ENCODE data around the gene GATA3.

Gene GATA3

DNA sequence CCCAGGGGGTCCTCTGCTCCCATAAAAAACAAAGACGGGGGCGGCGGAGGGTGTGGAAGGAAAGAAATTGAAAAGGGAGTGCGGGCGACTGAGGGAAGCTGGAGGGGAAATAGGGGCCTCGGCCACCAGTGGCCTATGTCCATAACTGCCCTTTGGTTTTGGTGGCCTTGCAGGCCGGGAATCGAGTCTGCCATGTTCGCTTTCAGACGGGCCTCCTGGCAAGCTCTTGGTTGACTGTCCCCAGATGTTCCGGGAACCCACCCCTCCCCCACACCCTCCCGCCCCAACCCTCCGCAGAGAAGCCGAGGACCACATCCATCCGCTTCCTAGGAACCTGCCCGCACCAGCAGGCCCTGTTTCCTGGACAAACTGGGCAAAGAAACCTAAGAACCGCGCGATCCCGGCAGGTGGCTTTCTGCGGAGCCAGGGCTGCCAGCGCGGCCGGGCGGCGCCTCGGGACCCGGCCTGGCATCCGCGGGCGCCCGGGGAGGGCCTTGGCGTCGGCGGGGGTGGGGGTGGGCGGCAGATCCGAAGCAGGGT lies 20.0 kb upstream of the GATA3 start:
- DNase-seq (ENCODE audit: extremely low read depth, low read depth): no peak
- no peak overlapping the region for H3K4me3 ChIP-seq (replicated peaks; ENCODE audit: low read depth, low read length)
- TF ChIP-seq, protein P1, sequence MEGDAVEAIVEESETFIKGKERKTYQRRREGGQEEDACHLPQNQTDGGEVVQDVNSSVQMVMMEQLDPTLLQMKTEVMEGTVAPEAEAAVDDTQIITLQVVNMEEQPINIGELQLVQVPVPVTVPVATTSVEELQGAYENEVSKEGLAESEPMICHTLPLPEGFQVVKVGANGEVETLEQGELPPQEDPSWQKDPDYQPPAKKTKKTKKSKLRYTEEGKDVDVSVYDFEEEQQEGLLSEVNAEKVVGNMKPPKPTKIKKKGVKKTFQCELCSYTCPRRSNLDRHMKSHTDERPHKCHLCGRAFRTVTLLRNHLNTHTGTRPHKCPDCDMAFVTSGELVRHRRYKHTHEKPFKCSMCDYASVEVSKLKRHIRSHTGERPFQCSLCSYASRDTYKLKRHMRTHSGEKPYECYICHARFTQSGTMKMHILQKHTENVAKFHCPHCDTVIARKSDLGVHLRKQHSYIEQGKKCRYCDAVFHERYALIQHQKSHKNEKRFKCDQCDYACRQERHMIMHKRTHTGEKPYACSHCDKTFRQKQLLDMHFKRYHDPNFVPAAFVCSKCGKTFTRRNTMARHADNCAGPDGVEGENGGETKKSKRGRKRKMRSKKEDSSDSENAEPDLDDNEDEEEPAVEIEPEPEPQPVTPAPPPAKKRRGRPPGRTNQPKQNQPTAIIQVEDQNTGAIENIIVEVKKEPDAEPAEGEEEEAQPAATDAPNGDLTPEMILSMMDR (IDR thresholded peaks at IDR 0.05; ENCODE audit: low read depth, low read length, missing control alignments): no peak

DNA sequence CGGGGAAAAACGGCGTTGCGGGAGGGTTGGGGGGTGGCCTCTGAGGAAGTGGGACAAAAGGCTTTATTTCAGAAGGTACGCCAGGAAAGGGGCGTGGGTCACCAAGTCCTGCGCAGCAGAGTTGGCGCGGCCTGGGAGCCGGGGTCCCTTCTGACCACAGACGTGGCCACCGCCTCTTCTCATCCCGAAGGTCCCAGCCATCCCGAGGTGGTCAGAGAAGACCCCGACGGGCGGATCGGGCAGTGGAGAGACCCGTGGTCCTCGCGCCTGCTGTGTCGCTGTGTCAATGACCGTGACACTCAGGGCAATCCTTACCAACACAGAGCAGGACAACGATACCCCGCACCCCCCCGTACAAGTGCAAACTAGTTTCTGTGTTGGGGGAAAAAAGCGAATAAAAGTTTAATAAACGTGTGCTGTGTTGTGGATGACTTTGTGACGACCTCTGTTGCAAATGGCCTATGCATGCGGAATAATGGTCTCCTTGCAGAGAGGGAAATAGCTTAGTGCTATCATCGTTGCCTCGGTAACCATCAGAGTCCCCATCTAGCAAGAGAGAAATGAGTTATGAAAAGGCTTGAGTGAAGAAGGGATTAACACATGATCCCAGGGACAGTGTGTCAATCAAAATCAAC lies 19.4 kb upstream of the GATA3 start:
- TF ChIP-seq, protein P1 (IDR thresholded peaks at IDR 0.05; ENCODE audit: low read depth, low read length, missing control alignments): no peak
- no peak overlapping the region for H3K4me3 ChIP-seq (replicated peaks; ENCODE audit: low read depth, low read length)
- DNase-seq (ENCODE audit: extremely low read depth, low read depth): no peak

DNA sequence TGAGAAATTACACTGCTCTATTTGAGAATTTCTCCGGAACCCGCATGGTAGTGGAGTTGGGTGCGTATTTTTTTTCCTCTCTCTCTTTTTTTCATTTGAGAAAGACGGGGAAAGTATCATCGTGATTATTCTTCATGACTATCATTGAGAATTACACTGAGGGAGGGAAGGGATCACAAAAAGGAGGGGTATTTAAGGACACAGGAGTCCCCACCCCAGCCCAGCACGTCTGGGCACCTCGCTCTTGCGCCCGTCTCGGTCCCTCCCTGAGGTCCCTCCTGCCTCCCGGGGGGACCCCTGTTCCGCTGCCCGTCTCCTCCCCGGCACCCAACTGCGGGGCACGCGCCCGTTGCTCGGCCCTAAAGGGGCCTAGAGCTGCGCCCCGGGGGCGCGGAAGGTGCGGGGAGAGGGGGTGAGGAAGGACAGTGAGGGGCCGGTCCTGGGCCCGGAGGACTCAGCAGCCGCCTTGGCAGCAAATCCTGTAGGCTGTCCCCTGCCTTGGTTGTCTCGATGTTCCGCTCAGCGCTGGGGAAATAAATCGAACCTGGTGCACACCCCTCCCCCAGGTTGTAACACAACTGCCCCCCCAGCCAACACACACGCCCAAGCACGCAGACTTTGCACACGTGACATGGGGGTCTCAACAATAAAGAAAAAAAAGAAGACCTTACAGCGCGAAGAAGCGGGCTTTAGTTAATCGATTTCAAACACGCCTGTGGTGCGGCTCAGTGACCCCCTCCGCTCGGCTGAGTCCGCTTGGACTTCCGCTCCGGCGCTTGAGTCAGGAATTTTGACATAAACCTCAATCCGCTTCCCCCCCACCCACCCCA lies 18.6 kb upstream of the GATA3 start:
- TF ChIP-seq, protein P1 (IDR thresholded peaks at IDR 0.05; ENCODE audit: low read depth, low read length, missing control alignments): no peak
- no peak overlapping the region for H3K4me3 ChIP-seq (replicated peaks; ENCODE audit: low read depth, low read length)
- no peak for DNase-seq (ENCODE audit: extremely low read depth, low read depth)

DNA sequence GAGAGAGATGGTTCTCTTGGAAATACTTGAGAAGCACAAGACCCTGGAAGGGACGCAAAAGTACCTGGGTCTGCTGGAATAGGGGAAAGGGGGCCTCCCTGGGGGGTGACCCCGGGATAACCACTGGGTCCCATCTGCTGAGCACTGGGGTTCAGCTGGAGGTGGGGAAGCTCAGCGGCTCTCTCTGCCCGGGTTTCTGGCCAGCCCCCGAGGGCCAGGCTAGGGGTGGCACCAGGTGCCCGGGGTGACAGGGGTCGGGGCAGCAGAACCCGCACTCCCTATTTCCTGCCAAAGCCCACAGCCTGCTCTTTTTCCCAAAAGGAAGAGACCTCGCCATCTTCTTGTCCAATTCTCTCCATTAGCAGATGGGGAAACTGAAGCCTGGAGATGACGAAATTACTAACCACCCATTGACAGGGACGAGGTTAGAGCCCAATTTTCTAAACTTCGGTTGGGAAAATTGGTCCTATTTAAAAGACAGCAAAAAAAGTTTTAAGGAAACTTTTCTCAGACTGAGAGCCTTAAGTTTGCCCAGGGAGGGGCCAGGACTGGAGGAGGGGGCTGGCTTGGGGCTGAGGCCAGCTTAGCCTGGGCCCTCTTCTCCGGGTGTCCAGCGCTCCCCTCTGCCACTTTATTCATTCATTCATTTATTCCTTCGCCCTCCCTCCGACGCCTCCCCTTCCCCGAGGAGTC lies 17.8 kb upstream of the GATA3 start:
- DNase-seq (ENCODE audit: extremely low read depth, low read depth): no peak
- TF ChIP-seq, protein P1 (IDR thresholded peaks at IDR 0.05; ENCODE audit: low read depth, low read length, missing control alignments): no peak
- H3K4me3 ChIP-seq (replicated peaks; ENCODE audit: low read depth, low read length): no peak overlapping the region

DNA sequence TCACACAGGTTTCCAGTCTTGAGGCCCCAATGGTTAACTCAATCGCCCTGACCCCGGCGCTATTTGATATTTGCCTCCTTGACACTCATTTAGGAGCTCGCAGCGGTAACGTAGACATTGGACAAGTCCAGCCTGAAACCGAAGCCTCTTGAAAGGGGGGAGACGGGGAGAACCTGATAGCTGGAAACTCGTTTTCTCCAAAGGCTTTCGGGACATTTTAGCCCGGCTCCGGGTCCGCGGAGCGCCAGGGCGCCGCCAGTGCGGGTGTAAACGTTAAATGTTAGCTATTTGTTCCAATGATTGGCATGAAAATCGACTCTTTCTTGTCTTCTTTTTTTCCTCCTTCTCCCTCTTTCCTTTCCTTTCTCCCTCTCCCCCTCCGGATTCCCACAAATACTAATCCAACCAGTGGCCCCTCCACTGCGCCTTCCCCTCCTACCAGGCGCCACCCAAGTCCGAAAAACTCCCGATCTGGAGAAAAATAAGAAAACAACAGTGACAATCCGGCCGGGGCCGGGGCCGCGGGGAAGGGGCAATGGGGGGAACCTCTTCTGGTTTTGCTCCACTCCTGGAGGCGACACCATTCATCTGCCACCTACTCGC lies 17.2 kb upstream of the GATA3 start:
- TF ChIP-seq, protein P1 (IDR thresholded peaks at IDR 0.05; ENCODE audit: low read depth, low read length, missing control alignments): no peak
- H3K4me3 ChIP-seq (replicated peaks; ENCODE audit: low read depth, low read length): no peak overlapping the region
- DNase-seq (ENCODE audit: extremely low read depth, low read depth): no peak

Measured in HFF-Myc (cell line).